Retinal pigment epithelial cell (primary cell): ENCODE results near the gene MMP17.

ENCODE experiments used
- DNase-seq: peaks from one replicate; pipeline ENCODE4 v3.0.0-alpha.2; 2010; ENCODE audit warnings: low read depth
- H3K4me3 ChIP-seq: 2 replicates; pipeline ENCODE4 v1.5.1; 2011; ENCODE audit warnings: mild to moderate bottlenecking, low read length, control low read depth, moderate library complexity
- CTCF ChIP-seq: conservative IDR thresholded peaks from 2 replicates; pipeline ENCODE4 v1.5.1; 2011; ENCODE audit warnings: low read depth, low read length, control low read depth, inconsistent platforms

The MMP17 gene

DNA sequence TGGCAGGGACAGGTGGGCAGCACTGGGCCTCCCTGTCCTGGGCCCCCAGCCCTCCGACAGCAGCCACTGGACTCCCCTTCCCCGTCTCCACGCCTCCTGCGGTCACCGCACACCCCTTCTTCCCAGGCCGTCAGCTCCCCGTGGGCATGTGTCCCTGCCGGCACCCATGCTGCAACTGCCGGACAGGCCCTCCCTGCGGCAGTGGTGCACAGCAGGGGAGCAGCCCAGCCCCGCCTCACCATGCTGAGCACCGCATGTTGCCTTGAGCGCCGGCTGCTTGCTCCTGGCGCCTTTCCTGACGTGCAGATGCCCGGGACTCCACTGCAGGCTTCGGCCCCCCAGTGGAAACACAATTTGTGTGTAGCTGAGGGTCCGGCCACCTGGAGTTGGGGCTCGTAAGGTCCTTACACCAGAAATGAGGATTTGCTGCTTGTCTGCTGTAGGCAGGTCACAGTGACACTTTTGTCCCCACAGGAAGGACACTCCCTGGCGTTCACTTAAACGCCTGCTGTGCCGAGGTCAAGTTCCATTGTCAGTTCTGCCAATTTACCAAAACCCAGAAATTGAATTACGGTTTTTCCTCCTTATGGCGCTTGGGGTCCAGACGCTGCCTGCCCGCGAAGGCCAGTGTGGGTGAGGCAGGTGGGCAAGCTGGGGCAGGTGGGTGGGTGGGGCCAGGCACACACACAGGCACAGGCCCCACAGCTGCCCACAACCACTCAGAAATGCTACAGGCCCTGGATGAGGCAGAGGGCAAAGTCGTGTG, 28.2 kb upstream of the MMP17 start:
- TF ChIP-seq CTCF, result no peak
- H3K4me3 ChIP-seq, result no peak overlapping the region
- DNase-seq, result no peak

GRCh38 chr12:131800594-131801135, 27.5 kb upstream of the MMP17 start:
- H3K4me3 ChIP-seq, result no peak overlapping the region
- DNase-seq, result no peak
- TF ChIP-seq CTCF, result no peak

- no peak for TF ChIP-seq CTCF
- no peak for DNase-seq
- H3K4me3 ChIP-seq, result no peak overlapping the region
Measured at GRCh38 chr12:131801254-131801866, 26.8 kb upstream of the MMP17 start.

DNA sequence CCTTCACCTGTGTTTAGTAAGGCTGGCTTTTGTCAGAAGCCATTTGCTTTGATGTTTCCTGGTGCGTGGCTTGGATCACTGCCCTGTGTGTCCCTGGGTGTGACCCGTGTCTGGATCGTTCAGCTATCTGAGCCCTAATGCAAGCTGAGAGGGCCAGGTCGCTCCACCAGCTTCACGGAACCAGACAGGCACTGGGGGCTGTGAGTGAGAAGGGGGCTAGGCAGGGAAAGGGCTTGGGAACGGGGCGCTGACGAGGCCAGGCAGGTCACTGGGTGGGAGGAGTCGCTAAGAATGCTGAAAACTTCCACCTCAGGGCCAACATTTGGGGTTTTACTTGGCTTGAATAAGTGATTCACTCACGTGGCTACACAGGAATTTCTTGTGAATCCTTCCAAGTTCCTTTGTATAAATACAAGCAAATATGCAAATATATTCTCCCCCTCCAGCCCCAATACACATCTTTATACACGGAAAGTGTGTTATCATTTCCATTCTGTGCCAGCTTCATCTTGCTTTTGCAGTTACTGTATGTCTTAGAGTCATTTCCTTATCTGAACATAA, 24.2 kb upstream of the MMP17 start:
- no peak for TF ChIP-seq CTCF
- H3K4me3 ChIP-seq, result no peak overlapping the region

DNA sequence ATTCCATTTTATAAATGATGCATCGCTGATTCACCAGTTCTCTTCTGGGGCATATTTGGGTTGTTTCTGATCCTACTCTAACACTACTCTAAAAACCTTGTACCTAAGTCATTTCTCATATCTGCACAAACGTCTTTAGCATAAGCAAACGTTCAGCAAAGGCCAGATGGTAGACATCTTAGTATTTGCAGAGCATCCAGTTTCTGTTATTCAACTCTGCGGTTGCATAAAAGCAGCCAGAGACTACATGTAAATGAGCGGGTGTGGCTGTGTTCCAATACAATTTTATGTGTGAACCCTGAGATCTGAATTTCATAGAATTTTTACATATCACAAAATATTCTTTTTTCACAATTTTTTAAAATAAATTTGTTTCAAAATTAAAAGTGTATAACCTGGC, 22.8 kb upstream of the MMP17 start:
- no peak for DNase-seq
- H3K4me3 ChIP-seq, result no peak overlapping the region
- TF ChIP-seq CTCF, result no peak

More for the DNA sequence above, 24.2 kb upstream of the MMP17 start:
- DNase-seq, result no peak

DNA sequence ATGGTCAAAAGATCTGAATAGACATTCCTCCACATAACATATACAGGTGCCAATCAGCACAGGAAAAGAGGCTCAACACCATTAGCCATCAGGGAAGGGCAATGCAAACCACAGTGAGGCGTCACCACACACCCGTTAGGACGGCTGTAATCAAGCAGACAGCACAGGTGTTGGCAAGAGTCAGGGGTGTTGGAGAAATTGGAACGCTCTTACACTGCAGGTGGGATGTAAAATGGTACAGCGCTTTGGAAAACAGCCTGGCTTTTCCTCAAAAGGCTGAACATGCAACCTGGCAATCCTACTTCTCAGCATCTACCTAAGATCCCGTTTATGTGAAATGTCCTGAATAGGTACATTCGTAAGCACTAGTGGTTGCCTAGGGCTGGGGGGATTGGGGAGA, 21.5 kb upstream of the MMP17 start:
- no peak overlapping the region for H3K4me3 ChIP-seq
- no peak for DNase-seq
- TF ChIP-seq CTCF, result no peak
